ENCODE data around the gene RIOK2. TPM values are rescaled to one million over a fixed set of nuclear protein-coding genes. Genes with fewer than 3 reads are reported as not detected.
"Not testable (repeated sequence)": the region's sequence is repeated elsewhere in the genome, so short reads cannot be mapped to it uniquely, and the experiment has no call there.

The RIOK2 gene
- total RNA-seq, 3 donors from 2014 or later (not counting 1 experiment from before 2014, with no cell fraction given) = 26.3 to 31.0 (median 28.2) TPM

GRCh38 chr5:97193355-97193688 is 10.3 kb upstream of the RIOK2 start:
- no peak for TF ChIP-seq CTCF (IDR thresholded peaks at IDR 0.05)
- Mint-ChIP-seq H3K4me3 (no peak overlapping the region), H3K9me3 (no peaks in the 10 kb centered on the region), H3K27ac (no peak overlapping the region), H3K36me3 (peaks cover 11% of the 10 kb centered on the region), H3K4me1 (peaks cover 0 to 4% of the 10 kb centered on the region in 2 donors), H3K27me3 (ENCODE audit: low read depth in 2 of 2) (peaks cover 30 to 51% of the 10 kb centered on the region in 2 donors)
- no peaks in the 10 kb centered on the region for H3K4me1 ChIP-seq (ENCODE audit: control insufficient read depth, insufficient read depth, low read length)
- no peak for DNase-seq
- intact Hi-C loops (cut with micrococcal nuclease) = no loop called here
- no peak for ATAC-seq
- H3K27me3 ChIP-seq (ENCODE audit: control insufficient read depth, insufficient read depth, low read length) = no peaks in the 10 kb centered on the region
- no peaks in the 10 kb centered on the region for H3K9me3 ChIP-seq (ENCODE audit: control insufficient read depth, insufficient read depth, low read length)
- H3K27ac ChIP-seq (ENCODE audit: low read length) = no peak overlapping the region
- no peak overlapping the region for H3K4me3 ChIP-seq (ENCODE audit: low read length)
- no peaks in the 10 kb centered on the region for H3K36me3 ChIP-seq (ENCODE audit: control insufficient read depth, insufficient read depth, low read length)
- WGBS (ENCODE audit: insufficient coverage) = 87% methylated on average over 4 of the region's 4 CpGs

- peaks cover 11% of the 10 kb centered on the region for H3K36me3 Mint-ChIP-seq
- peaks cover 0 to 4% of the 10 kb centered on the region in 2 donors for H3K4me1 Mint-ChIP-seq
- no peak overlapping the region for H3K27ac Mint-ChIP-seq
- DNase-seq (no peak), ATAC-seq (no peak)
- no peaks in the 10 kb centered on the region for H3K9me3 ChIP-seq (ENCODE audit: control insufficient read depth, insufficient read depth, low read length)
- no peak overlapping the region for H3K27ac ChIP-seq (ENCODE audit: low read length)
- TF ChIP-seq CTCF (IDR thresholded peaks at IDR 0.05) = no peak
- H3K4me3 ChIP-seq (ENCODE audit: low read length) = no peak overlapping the region
- WGBS (ENCODE audit: insufficient coverage) = 73% methylated on average over 5 of the region's 5 CpGs
- no peaks in the 10 kb centered on the region for H3K27me3 ChIP-seq (ENCODE audit: control insufficient read depth, insufficient read depth, low read length)
- no peaks in the 10 kb centered on the region for H3K4me1 ChIP-seq (ENCODE audit: control insufficient read depth, insufficient read depth, low read length)
- no peaks in the 10 kb centered on the region for H3K9me3 Mint-ChIP-seq
- no peak overlapping the region for H3K4me3 Mint-ChIP-seq
- H3K36me3 ChIP-seq (ENCODE audit: control insufficient read depth, insufficient read depth, low read length) = no peaks in the 10 kb centered on the region
- intact Hi-C loops (cut with micrococcal nuclease) = no loop called here
- H3K27me3 Mint-ChIP-seq (ENCODE audit: low read depth in 2 of 2) = peaks cover 33 to 55% of the 10 kb centered on the region in 2 donors
Measured at GRCh38 chr5:97192580-97193354, 9.7 kb upstream of the RIOK2 start.

- TF ChIP-seq CTCF (IDR thresholded peaks at IDR 0.05) = no peak
- no peaks in the 10 kb centered on the region for H3K9me3 Mint-ChIP-seq
- H3K4me3 Mint-ChIP-seq = no peak overlapping the region
- H3K36me3 Mint-ChIP-seq = peaks cover 11% of the 10 kb centered on the region
- Histone ChIP-seq H3K4me3 (ENCODE audit: low read length) (no peak overlapping the region), H3K4me1 (ENCODE audit: control insufficient read depth, insufficient read depth, low read length) (no peaks in the 10 kb centered on the region), H3K27ac (ENCODE audit: low read length) (no peak overlapping the region), H3K27me3 (ENCODE audit: control insufficient read depth, insufficient read depth, low read length) (no peaks in the 10 kb centered on the region), H3K36me3 (ENCODE audit: control insufficient read depth, insufficient read depth, low read length) (no peaks in the 10 kb centered on the region), H3K9me3 (ENCODE audit: control insufficient read depth, insufficient read depth, low read length) (no peaks in the 10 kb centered on the region)
- 64% methylated on average over 1 of the region's 2 CpGs for whole genome bisulfite sequencing (ENCODE audit: insufficient coverage)
- peaks cover 0 to 4% of the 10 kb centered on the region in 2 donors for H3K4me1 Mint-ChIP-seq
- no peak overlapping the region for H3K27ac Mint-ChIP-seq
- intact Hi-C loops (cut with micrococcal nuclease) = no loop called here
- ATAC-seq = no peak
- H3K27me3 Mint-ChIP-seq (ENCODE audit: low read depth in 2 of 2) = peaks cover 38 to 55% of the 10 kb centered on the region in 2 donors
- no peak for DNase-seq
Measured at GRCh38 chr5:97191893-97192292, 8.8 kb upstream of the RIOK2 start.

GRCh38 chr5:97189523-97189922 is 6.5 kb upstream of the RIOK2 start:
- H3K4me1 Mint-ChIP-seq; ATAC-seq; H3K4me1 ChIP-seq (ENCODE audit: control insufficient read depth, insufficient read depth, low read length); H3K9me3 ChIP-seq (ENCODE audit: control insufficient read depth, insufficient read depth, low read length); H3K4me3 ChIP-seq (ENCODE audit: low read length); DNase-seq; H3K4me3 Mint-ChIP-seq; H3K27ac Mint-ChIP-seq; H3K27ac ChIP-seq (ENCODE audit: low read length); H3K9me3 Mint-ChIP-seq; H3K27me3 ChIP-seq (ENCODE audit: control insufficient read depth, insufficient read depth, low read length); H3K36me3 ChIP-seq (ENCODE audit: control insufficient read depth, insufficient read depth, low read length): not testable (repeated sequence)
- H3K27me3 Mint-ChIP-seq (ENCODE audit: low read depth in 2 of 2) = peaks cover 45 to 63% of the 10 kb centered on the region in 2 donors
- intact Hi-C loops (cut with micrococcal nuclease) = loop anchor here (10.0 kb wide), 1 partner anchor 1565 kb away; the partner anchor contains the start of gene GPR150
- no CpG with 5 or more reads among the region's 1 CpG for WGBS (ENCODE audit: insufficient coverage)
- H3K36me3 Mint-ChIP-seq = peaks cover 11% of the 10 kb centered on the region

Data from natural killer cell (primary cell).